Skin of body (tissue), 2 donors: ENCODE measurements around the gene LIN7B. TPM values are rescaled to one million over a fixed set of nuclear protein-coding genes. Genes with fewer than 3 reads are reported as not detected.
"Not testable (repeated sequence)": the region's sequence is repeated elsewhere in the genome, so short reads cannot be mapped to it uniquely, and the experiment has no call there.

Experiments used
- DNase-seq: peaks from one replicate; lab custom pipeline; 2025; lab: John Stamatoyannopoulos, UW
- total RNA-seq: library from RNA; depleted of rRNA; stranded (reverse); fragments of >200 nt; gene quantifications from one replicate; pipeline ENCODE4 v1.2.3, GENCODE V29; 2014

LIN7B gene
- total RNA-seq, 1 donor from 2014 or later, result 8.6 TPM

DNA sequence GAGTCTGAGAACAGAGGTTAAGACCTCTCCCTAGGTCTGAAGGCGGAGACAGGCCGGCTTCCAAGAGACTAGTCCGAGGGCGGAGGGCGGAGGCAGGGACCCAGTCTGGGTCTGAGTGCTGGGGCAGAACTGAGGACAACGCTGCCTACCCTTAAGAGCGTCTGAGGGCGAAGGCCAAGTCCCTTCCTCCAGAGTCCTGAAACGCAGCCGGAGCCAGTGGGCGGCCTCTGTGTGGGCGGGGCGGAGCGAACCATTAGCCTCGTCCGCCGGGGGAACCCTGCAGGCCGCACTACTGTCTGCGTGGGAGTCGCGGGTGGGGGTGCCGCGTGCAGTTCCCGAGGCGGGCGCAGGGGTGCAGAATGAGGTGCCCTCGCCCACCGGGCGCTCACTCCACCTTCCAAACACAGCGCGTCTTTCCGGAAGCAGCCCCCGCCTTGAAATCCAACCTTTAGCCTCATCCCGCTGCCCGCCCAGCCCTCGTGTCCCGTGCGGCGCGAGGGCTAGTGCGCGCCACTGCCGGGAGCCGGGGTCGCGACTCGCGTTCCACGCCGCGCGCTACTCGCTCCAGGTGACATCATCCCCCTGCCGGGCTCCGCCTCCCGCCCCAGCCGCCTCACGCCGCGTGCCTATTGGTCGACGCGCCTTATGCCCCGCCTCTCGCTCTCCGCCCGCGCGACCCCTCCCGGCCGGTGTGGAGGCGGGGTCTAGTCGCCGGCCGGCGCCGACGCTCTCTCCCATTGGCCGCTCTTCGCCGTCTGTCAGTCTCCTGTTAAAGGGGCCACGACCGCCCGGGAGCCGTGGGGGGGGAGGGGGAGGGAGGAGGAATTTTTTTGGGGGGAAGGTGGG lies 4.6 kb downstream of the LIN7B start, which contains the start of gene C19orf73:
C19orf73 (minus strand) TSS at position 579 of the 846 bp plus-strand sequence; CDS start at position 458, 121 bp downstream.
- DNase-seq, result peak; percentile 96

DNA sequence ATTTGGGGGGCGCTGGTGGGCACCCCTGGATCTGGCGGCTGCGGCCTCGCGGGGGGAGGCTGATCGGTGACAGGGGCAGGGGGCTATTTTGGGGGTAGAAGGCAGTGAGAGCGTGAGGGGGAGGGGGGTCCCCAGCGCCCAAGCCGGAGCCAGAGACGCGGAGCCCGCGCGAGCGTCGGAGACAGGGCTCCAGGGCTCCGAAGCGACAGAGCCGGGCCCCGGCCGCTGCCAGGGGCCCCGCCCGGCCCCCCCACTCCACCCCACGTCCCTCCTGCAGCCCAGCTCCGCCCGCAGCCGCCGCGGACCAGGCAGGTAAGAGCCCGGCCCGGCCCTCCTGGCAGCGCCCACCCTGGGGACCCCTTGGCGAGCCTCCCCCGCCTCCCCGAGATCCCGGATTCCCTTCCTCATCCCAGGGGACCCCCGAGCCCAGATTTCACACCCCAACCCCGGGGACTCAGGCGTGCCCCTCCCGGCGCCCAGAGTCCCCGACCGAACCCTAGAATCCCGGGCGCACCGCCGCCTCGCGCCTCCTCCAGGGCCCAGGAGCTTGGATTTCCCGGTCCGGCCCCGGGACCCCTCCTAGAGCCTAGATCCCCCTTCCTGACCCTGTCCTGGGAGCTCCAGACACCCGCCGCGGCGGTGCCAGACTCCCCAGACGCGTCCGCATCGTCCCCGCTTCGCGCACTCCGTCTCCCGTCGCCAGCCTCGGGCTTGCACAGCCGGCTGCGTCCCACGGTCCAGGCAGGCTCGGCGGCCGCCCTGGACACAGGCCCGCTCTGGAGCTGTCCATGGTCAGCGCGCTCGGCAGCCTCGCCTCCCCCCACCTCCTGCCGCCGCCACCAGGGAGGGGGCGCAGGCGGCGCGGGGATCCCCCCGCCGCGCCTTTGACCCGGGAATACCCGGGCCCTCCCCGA lies 5.5 kb downstream of the LIN7B start, which contains the start of gene PPFIA3:
PPFIA3 (plus strand) TSS at position 134 of the 914 bp plus-strand sequence. CDS start 8,330 bp downstream, outside the sequence.
- no peak for DNase-seq

DNA sequence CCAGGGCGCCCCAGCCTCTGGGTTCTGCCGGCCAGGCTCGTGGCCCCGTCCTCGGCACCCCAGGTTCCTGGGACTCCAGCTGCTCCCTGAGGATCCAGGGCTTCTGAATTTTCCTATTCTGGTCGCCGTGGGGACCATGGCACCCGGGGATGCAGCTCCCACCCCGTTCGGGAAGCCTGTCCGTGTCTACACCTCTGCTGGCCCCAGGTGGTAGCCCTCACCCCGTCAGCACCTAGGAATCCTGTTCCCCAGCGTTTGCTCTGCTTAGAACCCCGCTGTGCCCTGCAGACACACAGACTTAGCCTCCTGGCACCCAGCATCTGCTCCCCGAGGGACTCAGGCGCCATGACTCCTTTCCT lies 6.1 kb downstream of the LIN7B start:
- no peak for DNase-seq

DNA sequence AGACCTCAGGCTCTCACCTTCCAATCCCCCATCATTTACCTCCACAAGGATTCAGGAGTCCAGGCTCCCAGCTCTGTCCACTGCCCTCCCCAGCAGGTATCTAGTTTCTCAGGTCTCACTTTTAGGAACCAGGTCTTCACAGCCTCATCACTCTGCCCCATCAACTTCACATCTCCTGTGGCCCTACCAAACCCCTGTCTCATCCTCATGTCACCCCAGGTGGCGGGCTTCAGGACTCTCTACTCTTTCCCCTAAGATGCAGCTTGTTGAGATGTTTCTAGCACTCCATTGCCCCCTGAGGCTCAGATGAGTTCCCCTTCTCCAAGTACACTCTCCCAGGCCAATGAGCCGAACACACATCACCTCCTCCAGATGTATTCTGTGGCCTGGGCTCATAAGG lies 6.7 kb downstream of the LIN7B start:
- DNase-seq, result no peak

DNA sequence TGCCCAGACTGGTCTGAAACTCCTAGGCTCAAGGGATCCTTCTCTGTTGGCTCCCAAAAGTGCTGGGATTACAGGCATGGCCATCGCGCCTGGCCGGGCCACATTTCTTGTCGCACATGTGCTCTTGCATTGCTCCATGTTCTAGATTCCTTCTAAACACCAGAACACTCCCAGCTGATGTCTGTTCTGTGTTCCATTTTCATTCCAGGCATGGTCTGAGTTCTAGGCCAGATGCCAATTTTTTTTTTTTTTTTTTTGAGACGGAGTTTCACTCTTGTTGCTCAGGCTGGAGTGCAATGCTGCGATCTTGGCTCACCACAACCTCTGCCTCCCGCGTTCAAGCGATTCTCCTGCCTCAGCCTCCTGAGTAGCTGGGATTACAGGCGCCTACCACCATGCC lies 7.7 kb downstream of the LIN7B start:
- not testable (repeated sequence) for DNase-seq

DNA sequence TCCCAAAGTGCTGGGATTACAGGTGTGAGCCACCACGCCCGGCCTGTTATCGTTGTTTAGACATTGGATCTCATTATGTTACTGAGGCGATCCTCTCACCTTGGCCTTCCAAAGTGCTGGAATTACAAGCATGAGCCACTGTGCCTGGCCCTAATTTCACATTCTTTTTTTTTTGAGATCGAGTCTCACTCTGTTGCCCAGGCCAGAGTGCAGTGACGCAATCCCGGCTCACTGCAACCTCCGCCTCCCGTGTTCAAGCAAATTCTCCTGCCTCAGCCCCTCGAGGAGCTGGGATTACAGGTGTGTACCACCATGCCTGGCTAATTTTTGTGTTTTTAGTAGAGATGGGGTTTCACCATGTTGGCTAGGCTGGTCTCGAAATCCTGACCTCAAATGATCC lies 9.1 kb downstream of the LIN7B start:
- DNase-seq, result not testable (repeated sequence)

DNA sequence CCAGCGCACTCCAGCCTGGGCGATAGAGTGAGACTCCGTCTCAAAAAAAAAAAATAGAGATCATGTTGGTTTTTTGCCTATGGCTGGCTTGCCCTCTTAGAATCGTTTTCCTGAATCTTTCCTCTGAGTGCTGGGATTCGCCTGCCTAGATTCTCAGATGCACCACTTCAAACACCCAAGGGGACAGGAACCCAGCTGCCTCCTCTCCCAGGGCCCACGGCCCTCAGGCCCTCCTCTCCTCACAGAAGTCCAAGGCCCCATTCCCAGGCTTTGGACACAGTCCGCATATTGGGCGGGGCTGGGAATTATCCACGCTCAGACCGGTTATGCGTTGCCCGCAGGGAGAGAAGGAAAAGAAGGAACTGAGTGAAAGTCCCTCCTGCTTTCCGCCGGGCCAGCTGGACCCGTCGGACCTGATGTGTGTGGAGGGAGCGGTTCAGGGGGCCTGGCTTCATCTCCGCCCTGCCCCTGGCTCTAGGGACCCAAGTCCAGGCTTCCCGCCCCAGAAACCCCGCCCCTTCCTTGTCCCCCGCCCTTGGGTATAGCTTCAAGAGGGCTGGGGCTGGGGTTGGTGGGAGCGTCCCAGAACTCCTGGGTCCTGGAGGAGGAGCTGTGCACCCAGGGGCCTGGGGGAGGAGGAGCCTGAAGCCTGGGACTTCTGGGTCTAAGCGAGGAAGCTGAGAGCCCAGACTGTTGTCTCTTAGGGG lies 11.0 kb downstream of the LIN7B start:
- no peak for DNase-seq

DNA sequence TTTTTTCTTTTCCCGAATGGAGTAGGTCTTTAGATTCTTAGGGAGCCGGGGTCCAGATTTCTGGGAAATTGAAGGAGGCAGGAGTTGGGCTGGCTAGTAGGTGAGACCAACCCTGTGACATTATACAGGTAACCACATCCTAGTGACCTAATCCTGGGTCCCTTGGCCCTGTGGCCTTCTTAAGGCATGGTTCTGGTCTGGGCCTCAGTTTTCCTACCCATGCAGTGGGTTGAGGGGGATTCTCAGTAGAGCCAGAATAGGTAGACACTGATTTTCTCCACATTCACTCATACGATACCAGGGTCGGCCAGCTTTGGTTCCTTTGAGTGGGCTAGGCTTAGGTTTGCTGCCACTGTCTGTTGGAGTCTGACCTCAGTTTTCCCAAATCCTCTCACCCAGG lies 12.4 kb downstream of the LIN7B start:
- no peak for DNase-seq

DNA sequence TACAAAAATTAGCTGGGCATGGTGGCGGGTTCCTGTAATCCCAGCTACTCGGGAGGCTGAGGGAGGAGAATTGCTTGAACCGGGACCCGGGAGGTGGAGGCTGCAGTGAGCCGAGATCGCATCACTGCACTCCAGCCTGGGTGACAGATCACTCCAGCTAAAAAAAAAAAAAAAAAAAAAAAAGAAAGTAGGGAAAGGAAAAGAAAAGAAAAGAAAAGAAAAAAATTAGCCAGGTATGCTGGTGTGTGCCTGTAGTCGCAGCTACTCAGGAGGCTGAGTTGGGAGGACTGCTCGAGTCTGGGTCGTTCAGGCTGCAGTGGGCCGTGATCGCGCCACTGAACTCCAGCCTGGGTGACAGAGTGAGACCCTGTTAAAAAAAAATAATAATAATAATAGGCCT lies 13.1 kb downstream of the LIN7B start:
- DNase-seq, result not testable (repeated sequence)

DNA sequence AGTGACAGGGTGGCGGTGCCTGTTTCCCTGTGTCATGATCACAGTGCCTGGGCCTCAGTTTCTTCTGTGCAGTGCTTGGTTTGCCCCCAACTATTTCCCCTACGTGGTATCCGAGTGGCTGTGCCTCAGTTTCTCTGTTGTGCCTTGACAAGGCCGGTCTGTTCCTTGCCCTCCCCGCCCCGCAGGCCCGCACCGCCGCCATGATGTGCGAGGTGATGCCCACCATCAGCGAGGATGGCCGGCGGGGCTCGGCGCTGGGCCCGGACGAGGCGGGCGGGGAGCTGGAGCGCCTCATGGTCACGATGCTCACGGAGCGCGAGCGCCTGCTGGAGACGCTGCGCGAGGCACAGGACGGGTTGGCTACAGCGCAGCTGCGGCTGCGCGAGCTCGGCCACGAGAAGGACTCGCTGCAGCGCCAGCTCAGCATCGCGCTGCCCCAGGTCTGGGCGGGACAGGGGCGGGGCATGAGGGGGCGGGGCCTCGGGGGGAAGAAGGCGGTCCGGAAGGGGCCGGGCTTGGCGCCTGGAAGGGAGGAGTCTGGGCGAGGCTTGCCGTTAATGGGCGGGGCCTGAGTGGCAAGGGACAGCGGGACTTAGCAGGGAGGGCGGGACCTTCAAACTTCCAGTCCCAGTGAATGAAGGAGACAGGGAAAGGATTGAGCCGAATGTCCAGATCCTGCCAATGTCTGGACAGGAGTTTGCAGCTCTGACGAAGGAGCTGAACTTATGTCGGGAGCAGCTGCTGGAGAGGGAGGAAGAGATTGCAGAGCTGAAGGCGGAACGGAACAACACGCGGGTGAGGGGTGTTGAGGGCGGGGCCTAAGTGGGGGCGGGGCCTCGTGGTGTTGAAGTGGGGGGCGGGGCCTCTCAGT lies 13.7 kb downstream of the LIN7B start:
- peak; percentile 96 for DNase-seq

DNA sequence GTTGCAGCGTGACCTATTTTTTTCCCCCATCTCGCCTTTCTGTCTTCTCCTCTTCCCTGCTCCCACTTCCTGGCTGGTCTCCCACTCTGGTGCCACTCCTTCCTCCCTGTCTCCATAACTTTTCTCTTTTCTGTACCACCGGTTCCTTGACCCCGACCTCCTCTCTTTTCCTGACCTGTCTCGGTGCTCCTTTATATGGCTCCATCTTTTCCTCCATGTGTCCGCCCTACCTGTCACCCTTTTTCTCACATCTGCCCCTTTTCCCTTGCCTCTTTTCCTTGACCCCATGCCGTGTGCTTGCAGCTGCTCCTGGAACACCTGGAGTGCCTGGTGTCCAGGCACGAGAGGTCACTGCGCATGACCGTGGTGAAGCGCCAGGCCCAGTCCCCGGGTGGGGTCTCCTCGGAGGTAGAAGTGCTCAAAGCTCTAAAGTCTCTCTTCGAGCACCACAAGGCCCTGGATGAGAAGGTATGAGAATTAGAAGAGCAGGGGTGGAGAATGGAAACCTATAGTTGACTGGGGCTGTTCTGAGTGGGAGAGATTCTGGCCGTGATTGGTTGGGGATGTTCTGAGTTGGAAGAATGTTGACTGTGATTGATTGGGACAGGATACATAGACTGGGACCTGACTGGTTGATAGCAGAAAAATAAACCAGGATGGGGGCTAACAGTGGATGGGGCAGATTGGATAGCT lies 14.5 kb downstream of the LIN7B start:
- DNase-seq, result no peak

DNA sequence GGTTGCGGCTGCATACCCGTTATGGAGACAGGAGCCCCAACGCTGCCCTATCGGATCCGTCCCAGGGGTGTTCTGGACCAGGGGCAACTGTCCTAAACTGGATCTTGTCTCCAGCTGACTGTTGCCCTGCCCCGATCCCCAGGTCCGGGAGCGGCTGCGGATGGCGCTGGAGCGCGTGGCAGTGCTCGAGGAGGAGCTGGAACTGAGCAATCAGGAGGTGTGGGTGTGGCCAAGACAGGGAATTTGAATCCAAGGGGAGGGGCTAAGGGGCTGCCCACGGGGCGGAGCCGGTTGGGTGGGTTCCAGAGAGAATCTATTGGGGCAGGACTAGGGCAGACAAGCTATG lies 15.0 kb downstream of the LIN7B start:
- no peak for DNase-seq

DNA sequence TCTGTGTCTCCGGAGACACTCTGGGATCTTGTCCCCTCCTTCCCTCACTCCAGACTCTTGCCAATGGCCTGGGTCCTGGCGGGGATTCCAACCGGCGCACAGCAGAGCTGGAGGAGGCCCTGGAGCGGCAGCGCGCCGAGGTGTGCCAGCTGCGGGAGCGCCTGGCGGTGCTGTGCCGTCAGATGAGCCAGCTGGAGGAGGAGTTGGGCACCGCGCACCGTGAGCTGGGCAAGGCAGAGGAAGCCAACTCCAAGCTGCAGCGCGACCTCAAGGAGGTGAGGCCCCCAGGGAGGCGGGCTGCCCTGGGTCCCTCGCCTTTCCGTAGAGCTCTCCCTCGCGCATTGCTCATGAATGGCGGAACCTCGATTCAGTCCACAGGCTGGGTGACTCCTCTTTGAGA lies 16.2 kb downstream of the LIN7B start:
- no peak for DNase-seq

DNA sequence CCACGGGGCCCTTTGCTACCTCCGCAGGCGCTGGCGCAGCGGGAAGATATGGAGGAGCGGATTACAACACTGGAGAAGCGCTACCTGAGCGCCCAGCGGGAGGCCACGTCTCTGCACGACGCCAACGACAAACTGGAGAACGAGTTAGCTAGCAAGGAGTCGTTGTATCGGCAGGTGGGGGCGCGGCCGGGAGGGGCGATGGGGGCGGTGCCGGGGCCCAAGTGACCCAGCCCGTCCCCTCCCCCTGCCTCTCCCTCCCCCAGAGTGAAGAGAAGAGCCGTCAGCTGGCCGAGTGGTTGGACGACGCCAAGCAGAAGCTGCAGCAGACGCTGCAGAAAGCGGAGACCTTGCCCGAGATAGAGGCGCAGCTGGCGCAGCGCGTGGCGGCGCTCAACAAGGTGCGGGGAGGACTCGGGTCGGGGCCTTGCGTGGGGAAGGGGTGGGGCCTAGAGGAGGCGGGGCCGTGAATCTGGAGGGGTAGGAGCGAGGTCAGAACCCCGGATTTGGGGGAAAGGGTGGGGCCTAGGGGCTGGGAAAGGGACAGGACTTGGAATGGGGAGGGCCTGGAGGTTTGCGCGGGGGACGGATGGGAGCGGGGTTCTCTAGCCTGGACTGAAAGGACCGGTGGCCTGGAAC lies 18.9 kb downstream of the LIN7B start:
- DNase-seq, result no peak

DNA sequence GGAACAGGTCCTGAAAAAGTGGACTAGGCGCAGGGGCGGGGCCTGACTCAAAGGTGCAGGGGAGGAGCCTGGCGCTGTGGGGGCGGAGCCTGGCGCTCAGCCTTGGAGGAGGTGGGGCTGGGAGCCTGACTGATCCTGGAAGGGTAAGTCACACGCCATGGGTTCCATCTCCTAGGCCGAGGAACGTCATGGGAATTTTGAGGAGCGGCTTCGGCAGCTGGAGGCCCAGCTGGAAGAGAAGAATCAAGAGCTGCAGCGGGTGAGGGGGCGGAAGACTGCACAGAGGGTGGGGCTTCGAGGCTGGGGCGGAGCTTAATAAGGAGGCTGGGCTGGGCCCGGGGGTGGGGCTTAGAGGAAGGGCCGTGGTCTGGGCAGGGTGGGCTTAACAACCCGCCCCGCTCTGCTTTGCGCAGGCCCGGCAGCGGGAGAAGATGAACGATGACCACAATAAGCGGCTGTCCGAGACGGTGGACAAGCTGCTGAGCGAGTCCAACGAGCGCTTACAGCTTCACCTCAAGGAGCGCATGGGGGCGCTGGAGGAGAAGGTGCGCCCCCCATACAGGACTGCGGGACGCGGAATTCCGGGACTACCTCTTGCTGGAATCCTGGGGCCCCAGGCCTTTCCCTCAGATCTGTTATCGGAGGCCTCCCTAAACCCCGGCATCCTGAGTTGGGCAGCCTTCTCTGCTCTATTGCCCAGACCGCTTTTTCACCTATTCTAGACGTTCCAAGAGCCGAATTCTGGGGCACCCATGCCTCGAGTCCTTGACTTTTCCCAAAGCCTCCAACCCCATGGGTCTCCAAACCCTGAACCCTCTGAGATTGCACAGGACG lies 19.7 kb downstream of the LIN7B start:
- DNase-seq, result peak; percentile 70

DNA sequence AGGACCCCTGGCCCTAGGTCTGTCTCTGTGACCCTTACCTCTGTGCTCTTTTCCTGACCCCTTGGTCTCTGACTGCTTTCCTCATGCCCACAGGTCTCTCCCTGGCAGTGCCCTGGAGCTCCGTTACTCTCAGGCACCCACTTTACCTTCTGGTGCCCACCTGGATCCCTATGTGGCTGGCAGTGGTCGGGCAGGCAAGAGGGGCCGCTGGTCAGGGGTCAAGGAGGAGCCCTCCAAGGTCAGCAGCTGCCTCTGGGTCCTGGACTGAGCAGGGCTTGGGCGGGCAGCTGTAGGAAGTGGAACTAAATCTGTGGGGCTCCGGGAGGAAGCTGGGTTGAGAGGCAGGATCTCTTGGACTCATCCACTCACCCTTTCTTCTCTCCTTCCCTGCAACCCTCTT lies 21.5 kb downstream of the LIN7B start:
- no peak for DNase-seq

DNA sequence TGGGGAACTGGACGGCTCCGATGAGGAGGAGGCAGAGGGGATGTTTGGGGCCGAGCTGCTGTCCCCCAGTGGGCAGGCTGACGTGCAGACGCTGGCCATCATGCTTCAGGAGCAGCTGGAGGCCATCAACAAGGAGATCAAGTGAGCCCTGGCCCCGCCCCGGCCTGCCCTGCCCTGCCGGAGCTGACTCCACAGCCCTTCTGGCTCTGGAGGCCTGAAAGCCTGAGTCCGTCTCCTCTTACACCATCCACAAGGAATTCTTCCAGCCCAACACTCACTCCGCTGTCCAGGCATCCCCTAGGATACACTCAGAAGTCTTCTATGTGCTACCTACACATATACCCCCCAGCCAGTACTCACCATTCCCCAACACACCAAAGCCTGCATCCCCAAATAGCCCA lies 22.6 kb downstream of the LIN7B start:
- DNase-seq, result no peak

DNA sequence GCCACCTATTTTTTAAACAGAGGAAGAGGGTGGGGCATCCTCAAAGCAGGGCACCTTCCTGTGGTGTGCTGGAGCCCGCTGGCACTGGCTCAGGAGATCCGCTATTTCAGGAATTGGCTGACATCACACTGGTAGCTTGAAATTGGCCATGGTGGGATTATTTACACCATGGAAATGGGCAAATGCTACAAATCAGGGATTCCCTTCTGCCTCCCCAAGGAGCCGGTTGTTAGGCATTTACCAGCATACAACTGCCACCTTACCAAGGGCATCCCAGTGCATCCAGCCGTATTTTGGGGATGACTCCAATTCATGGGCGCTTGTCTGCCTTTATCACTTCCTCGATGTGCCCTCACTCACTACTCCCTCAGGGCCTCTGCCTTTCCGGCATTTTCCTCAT lies 26.8 kb downstream of the LIN7B start:
- DNase-seq, result no peak

DNA sequence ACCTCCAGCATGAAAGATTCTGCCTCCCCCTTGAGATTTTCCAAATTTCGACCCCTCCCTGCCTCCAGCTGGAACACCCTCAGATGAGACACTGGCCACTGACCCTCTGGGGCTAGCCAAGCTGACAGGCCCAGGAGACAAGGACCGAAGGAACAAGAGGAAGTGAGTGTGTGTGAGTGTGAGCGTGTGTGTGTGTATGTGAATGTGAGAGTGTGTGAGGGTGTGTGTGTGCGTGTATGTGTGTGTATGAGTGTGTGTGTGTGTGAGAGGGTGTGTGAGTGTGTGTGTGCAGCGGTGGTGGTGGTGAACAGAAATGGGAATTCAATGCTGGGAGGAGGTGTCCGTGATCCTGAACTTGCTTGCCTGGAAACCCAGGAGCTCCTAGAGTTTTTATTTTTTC lies 27.2 kb downstream of the LIN7B start:
- DNase-seq, result no peak
